Heart left ventricle (tissue), 16 donors: Measurements from ENCODE around the gene ABLIM2. TPM values are rescaled to one million over a fixed set of nuclear protein-coding genes. Genes with fewer than 3 reads are reported as not detected.

ENCODE experiments used
- ATAC-seq, 4 donors: fragments of 200-7000 bp; cut with Tn5 transposase; one replicate each; pipeline ENCODE4 v1.9.1; 2020 to 2022; ENCODE audit warnings: moderate library complexity in 4 of 4, mild to moderate bottlenecking in 3 of 4, moderate number of reproducible peaks in 1 of 4
- DNase-seq, 5 donors: peaks; one replicate each; pipeline ENCODE4 v3.0.0-alpha.2; 2020
- H3K27ac ChIP-seq, 12 donors: fragments of 200-600 bp; sonication (generic) in 4 of 12; one replicate each; pipeline versions ENCODE4 v1.5.0 to v1.8.0; 2016 to 2022; ENCODE audit warnings: mild to moderate bottlenecking in 2 of 12
- H3K27me3 ChIP-seq, 9 donors: fragments of 200-600 bp; sonication (generic) in 2 of 9; one replicate each; pipeline versions ENCODE4 v1.5.1 to v1.8.0; 2016 to 2022; ENCODE audit warnings: mild to moderate bottlenecking in 3 of 9
- H3K36me3 ChIP-seq, 9 donors: fragments of 200-600 bp; sonication (generic) in 2 of 9; one replicate each; pipeline versions ENCODE4 v1.5.0 to v1.8.0; 2018 to 2022; ENCODE audit warnings: mild to moderate bottlenecking in 2 of 9
- H3K4me1 ChIP-seq, 12 donors: fragments of 200-600 bp; sonication (generic) in 4 of 12; one replicate each; pipeline versions ENCODE4 v1.5.0 to v1.8.0; 2016 to 2022; ENCODE audit warnings: mild to moderate bottlenecking in 3 of 12
- H3K4me3 ChIP-seq, 12 donors: fragments of 200-600 bp; sonication (generic) in 4 of 12; one replicate each; pipeline versions ENCODE4 v1.5.0 to v1.8.0; 2017 to 2022; ENCODE audit warnings: mild to moderate bottlenecking in 9 of 12, moderate library complexity in 4 of 12
- H3K9me3 ChIP-seq, 12 donors: fragments of 200-600 bp; sonication (generic) in 4 of 12; one replicate each; pipeline versions ENCODE4 v1.5.0 to v1.8.0; 2016 to 2022; ENCODE audit warnings: mild to moderate bottlenecking in 1 of 12
- POLR2A ChIP-seq, 2 donors: fragments of 450-650 bp; IDR thresholded peaks; one replicate each; pipeline ENCODE4 v1.6.1; 2017; ENCODE audit warnings: antibody characterized with exemption in 2 of 2, mild to moderate bottlenecking in 2 of 2, moderate library complexity in 2 of 2
- WGBS, 4 donors: extraction: QIAGEN DNeasy Blood & Tissue Kit in 2 of 4; methylation state at CpG; one replicate each; pipeline versions ENCODE4 v1.1.5 to v1.1.7; 2013 to 2018; 5-methylcytosine and 5-hydroxymethylcytosine counted together
- intact Hi-C, 10 donors: fragments of 100-400 bp; cut with DNase I; formaldehyde crosslinking; loops; one replicate each; pipeline versions ENCODE4 v1.11.1 to v1.14.2; 2022
- polyA plus RNA-seq, 2 donors: library from polyadenylated mRNA; stranded (reverse); fragments of 200-250 nt; gene quantifications; one replicate each; pipeline ENCODE4 v1.2.3, GENCODE V29; 2013
- total RNA-seq, 9 donors: library from RNA; depleted of rRNA in 2 of 9; stranded (reverse); fragments of >200 nt in 2 of 9; fragmentation: NEBNext Ultra II Directional in 3 of 9; extraction: Animal tissue kit (Norgen Biotek cat#: 25700) in 3 of 9; gene quantifications; one replicate each; pipeline versions ENCODE4 v1.1.0 to v1.2.4, GENCODE V29; 2016 to 2023
- TF ChIP-seq, protein P1 (sequence below), 12 donors: fragments of 200-600 bp; sonication (generic) in 4 of 12; IDR thresholded peaks; one replicate each; pipeline versions ENCODE4 v1.5.0 to v1.8.0; 2018 to 2022; ENCODE audit warnings: antibody characterized with exemption in 12 of 12, mild to moderate bottlenecking in 5 of 12
- donor health status: ischemic (EF 13 %, LVEDD 7.1; RV severe dilation, severe dysfunction).
- donor health status: healthy with polysubstance abuse.
- donor health status: DM: no; HTN: yes; CAD: no.
- donor health status: DM: no; HTN: no; CAD: no.
- donor health status: ischemic (EF 25% LVEDD 6.9; RV normal size, moderate dysfunction).
- donor health status: ischemic (EF 25% LVEDD 5.7; RV mildly dilated, moderate dysfunction).
- donor health status: healthy.
- donor health status: DM: yes; HTN: yes; CAD: no.
- donor health status: ischemic (EF 35%, LVEDD 5.7; RV mildly dilated, moderate dysfunction).
- donor health status: nonischemic (EF 11% LVEDD 7.7; RV severe dilation, severe dysfunction).
- donor health status: DM: yes; HTN: yes; CAD: no.
- donor health status: PGD.
- donor health status: ischemic (EF 29% LVEDD 5.4; RV normal size, mild dysfunction).
- donor health status: nonischemic (EF 23%, LVEDD 6.1; RV moderate dilation, normal function).

Gene ABLIM2
- total and polyA plus RNA-seq, 11 donors, result 11.1 to 27.9 (median 18.4) TPM

DNA sequence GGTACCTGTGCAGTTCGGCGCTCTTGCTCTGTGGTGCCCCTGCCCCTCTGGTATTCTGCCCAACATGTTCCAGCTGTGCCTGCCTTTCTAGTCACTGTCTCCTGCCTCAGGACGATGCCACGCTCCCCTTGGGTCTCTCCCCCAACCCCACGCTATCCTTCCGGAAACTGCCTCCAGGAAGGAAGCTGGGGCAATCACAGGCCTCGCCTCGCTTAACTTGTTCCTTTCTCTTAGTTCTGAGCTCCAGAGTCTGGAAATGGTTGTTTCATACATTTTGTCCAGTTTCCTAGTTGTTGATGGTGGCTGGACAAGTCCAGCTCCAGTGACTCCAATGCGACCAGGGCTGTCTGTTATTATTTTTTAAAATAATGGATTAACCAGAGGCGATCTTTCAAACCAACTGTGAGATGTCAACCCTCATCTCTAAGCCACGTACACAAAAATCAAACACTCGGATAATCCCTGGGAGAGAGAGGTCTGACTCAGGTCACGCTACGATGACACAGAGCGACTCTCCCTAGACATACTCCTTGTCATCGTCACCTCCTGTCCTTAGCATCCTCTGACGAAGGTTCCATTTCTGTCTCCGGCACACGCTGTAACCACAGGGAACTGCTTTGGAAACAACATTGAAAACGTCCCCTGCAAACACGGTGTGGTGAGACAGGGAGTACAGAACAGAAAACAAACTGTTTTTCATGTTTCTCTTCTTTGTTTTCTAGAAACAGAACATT, 62.5 kb downstream of the ABLIM2 start:
- H3K9me3 ChIP-seq, result peaks cover 0 to 22% (median 13%) of the 10 kb centered on the region in 12 donors
- peak overlapping the region in 1 of 12 donors; percentile 8 for H3K27ac ChIP-seq
- peak in 2 of 5 donors; percentile 2 to 18 for DNase-seq
- H3K27me3 ChIP-seq, result no peaks in the 10 kb centered on the region
- no peak for TF ChIP-seq POLR2A (IDR thresholded peaks at IDR 0.05)
- TF ChIP-seq, protein P1, sequence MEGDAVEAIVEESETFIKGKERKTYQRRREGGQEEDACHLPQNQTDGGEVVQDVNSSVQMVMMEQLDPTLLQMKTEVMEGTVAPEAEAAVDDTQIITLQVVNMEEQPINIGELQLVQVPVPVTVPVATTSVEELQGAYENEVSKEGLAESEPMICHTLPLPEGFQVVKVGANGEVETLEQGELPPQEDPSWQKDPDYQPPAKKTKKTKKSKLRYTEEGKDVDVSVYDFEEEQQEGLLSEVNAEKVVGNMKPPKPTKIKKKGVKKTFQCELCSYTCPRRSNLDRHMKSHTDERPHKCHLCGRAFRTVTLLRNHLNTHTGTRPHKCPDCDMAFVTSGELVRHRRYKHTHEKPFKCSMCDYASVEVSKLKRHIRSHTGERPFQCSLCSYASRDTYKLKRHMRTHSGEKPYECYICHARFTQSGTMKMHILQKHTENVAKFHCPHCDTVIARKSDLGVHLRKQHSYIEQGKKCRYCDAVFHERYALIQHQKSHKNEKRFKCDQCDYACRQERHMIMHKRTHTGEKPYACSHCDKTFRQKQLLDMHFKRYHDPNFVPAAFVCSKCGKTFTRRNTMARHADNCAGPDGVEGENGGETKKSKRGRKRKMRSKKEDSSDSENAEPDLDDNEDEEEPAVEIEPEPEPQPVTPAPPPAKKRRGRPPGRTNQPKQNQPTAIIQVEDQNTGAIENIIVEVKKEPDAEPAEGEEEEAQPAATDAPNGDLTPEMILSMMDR (IDR thresholded peaks at IDR 0.05), result no peak
- ATAC-seq, result no peak
- H3K4me1 ChIP-seq, result peaks cover 0 to 21% (median 3%) of the 10 kb centered on the region in 12 donors
- no peak overlapping the region for H3K4me3 ChIP-seq
- 78 to 85% (median 82%) methylated on average over 21 of the region's 21 CpGs for WGBS, 4 donors
- H3K36me3 ChIP-seq, result peaks cover 0 to 6% (median 0%) of the 10 kb centered on the region in 9 donors
- intact Hi-C loops, result no loop called here

DNA sequence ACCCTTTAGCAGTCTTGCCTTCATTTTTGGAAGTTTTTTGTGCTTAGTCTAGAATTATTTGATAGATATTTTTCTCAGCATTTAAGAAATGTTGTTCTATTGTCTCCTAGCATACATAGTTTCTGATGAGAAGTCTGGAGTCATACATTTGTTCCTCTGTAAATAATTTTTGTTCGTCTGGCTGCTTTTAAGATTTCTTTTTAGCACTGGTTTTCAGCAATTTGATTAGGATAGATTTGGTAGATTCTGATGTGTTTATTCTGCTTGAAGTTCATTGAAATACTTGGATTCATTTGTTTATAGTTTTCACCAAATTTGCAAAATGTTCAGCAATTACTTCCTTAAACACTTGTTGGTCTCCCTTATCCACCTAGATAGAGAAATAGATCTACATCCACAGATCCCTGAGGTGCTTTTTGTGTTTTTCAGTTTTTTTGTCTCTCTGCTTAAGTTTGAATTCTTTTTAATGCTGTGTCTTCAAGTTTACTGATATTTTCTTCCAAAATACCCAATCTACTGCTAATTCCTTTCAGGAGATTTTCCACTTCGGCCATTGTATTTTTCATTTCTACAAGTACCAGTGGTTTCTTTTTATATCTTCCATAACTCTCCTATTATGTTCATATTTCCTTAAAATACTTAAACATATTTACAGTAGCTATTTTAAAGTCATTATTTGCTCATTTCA, 64.9 kb downstream of the ABLIM2 start:
- H3K36me3 ChIP-seq, result peaks cover 0 to 6% (median 0%) of the 10 kb centered on the region in 9 donors
- H3K27me3 ChIP-seq, result no peaks in the 10 kb centered on the region
- DNase-seq, result no peak
- H3K4me3 ChIP-seq, result no peak overlapping the region
- no peak for TF ChIP-seq POLR2A (IDR thresholded peaks at IDR 0.05)
- TF ChIP-seq, protein P1 (IDR thresholded peaks at IDR 0.05), result no peak
- H3K4me1 ChIP-seq, result peaks cover 0 to 9% (median 0%) of the 10 kb centered on the region in 12 donors
- no peak overlapping the region for H3K27ac ChIP-seq
- WGBS, 4 donors, result 96 to 98% (median 97%) methylated on average over 2 of the region's 2 CpGs
- intact Hi-C loops, result no loop called here
- ATAC-seq, result no peak
- peaks cover 0 to 22% (median 13%) of the 10 kb centered on the region in 12 donors for H3K9me3 ChIP-seq

GRCh38 chr4:8092282-8092681, 66.3 kb downstream of the ABLIM2 start:
- H3K9me3 ChIP-seq, result peaks cover 0 to 22% (median 13%) of the 10 kb centered on the region in 12 donors
- no peak overlapping the region for H3K4me3 ChIP-seq
- 94 to 97% (median 96%) methylated on average over 2 of the region's 2 CpGs for WGBS, 4 donors
- peaks cover 0 to 6% (median 0%) of the 10 kb centered on the region in 9 donors for H3K36me3 ChIP-seq
- no peaks in the 10 kb centered on the region for H3K27me3 ChIP-seq
- H3K4me1 ChIP-seq, result peaks cover 0 to 10% (median 0%) of the 10 kb centered on the region in 12 donors
- intact Hi-C loops, result no loop called here
- no peak for DNase-seq
- TF ChIP-seq, protein P1 (IDR thresholded peaks at IDR 0.05), result no peak
- no peak for TF ChIP-seq POLR2A (IDR thresholded peaks at IDR 0.05)
- no peak for ATAC-seq
- H3K27ac ChIP-seq, result no peak overlapping the region

DNA sequence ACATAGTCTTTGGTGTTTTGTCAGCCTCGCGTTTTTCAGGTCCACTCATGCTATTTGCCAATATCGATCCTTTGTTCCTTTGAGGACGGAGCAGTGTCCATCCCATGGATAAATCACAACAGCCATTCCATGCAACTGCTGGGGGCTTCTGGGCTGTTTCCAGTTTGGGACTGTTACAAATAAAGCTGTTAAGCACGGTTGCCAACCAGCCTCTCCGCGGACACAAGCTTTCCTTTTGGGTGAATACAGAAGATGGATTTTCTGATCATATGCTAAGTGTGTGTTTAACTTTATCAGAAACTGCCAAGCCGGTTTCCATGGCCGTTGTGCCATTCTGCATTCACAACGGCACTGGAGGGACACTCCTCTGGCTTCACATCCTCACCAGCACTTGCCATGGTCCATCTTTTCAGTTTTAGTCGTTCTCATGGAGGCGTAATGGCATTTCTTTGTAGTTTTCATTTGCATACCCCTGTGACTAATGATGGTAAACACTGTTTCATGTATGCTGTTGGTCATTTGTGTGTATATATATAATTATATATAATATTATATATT, 67.8 kb downstream of the ABLIM2 start:
- peaks cover 0 to 4% (median 0%) of the 10 kb centered on the region in 9 donors for H3K36me3 ChIP-seq

More for the DNA sequence above, 67.8 kb downstream of the ABLIM2 start:
- H3K27me3 ChIP-seq, result no peaks in the 10 kb centered on the region
- ATAC-seq, result no peak
- TF ChIP-seq, protein P1 (IDR thresholded peaks at IDR 0.05), result no peak
- no peak for TF ChIP-seq POLR2A (IDR thresholded peaks at IDR 0.05)
- peak in 2 of 5 donors; percentile 7 to 14 for DNase-seq
- H3K27ac ChIP-seq, result peak overlapping the region in 1 of 12 donors; percentile 16
- H3K4me1 ChIP-seq, result peaks cover 0 to 12% (median 0%) of the 10 kb centered on the region in 12 donors
- H3K4me3 ChIP-seq, result no peak overlapping the region
- peaks cover 0 to 22% (median 13%) of the 10 kb centered on the region in 12 donors for H3K9me3 ChIP-seq
- WGBS, 4 donors, result 79 to 85% (median 83%) methylated on average over 12 of the region's 12 CpGs
- intact Hi-C loops, result no loop called here
